Activated B cell treated with CpG ODN at 0.5 μM for 24 hours (primary cell): ENCODE results near the gene CDK5R2. TPM values are rescaled to one million over a fixed set of nuclear protein-coding genes. Genes with fewer than 3 reads are reported as not detected.
A peak's percentile ranks its signal among the peaks of the same experiment; 100 is the strongest.

Experiments
- ATAC-seq: fragments of 200-7000 bp; cut with Tn5 transposase; one replicate; pipeline ENCODE4 v1.10.0; 2021; ENCODE audit warnings: low read depth, mild to moderate bottlenecking, moderate library complexity
- CTCF ChIA-PET: fragments of 350-600 bp; sonication (Branson Sonifier 250); formaldehyde crosslinking; loops from one replicate; lab custom pipeline; 2021; ENCODE audit warnings: antibody characterized with exemption; lab: Charles Lee
- POLR2A ChIA-PET: fragments of 350-600 bp; sonication (Branson Sonifier 250); formaldehyde crosslinking; loops from one replicate; lab custom pipeline; 2021; ENCODE audit warnings: antibody characterized with exemption; lab: Charles Lee
- DNase-seq: peaks from one replicate; pipeline ENCODE4 v3.0.0; 2022
- H3K27ac Mint-ChIP-seq: one replicate; pipeline ENCODE4 v1.8.0; 2020; ENCODE audit warnings: mixed read lengths
- H3K27me3 Mint-ChIP-seq: one replicate; pipeline ENCODE4 v1.8.0; 2021; ENCODE audit warnings: mixed read lengths
- H3K36me3 Mint-ChIP-seq: one replicate; pipeline ENCODE4 v1.8.0; 2021; ENCODE audit warnings: low read depth, mixed read lengths
- H3K4me1 Mint-ChIP-seq: one replicate; pipeline ENCODE4 v1.8.0; 2021; ENCODE audit warnings: mixed read lengths
- H3K4me3 Mint-ChIP-seq: one replicate; pipeline ENCODE4 v1.8.0; 2020; ENCODE audit warnings: mild to moderate bottlenecking, mixed read lengths
- H3K9me3 Mint-ChIP-seq: one replicate; pipeline ENCODE4 v1.8.0; 2020; ENCODE audit warnings: mixed read lengths
- CTCF ChIP-seq: fragments of 200-600 bp; IDR thresholded peaks from one replicate; pipeline ENCODE4 v1.8.0; 2022; ENCODE audit warnings: antibody characterized with exemption, mild to moderate bottlenecking
- intact Hi-C: fragments of 100-400 bp; cut with micrococcal nuclease; formaldehyde crosslinking; loops from one replicate; pipeline ENCODE4 v1.15.1; 2024
- total RNA-seq: library from RNA; stranded (reverse); gene quantifications from 2 replicates; pipeline ENCODE4 v1.2.3, GENCODE V29; 2022

Gene CDK5R2
- total RNA-seq, 1 donor from 2014 or later = not detected

GRCh38 chr2:219001577-219002394 lies 42.3 kb downstream of the CDK5R2 start:
- POLR2A ChIA-PET = no interaction called here
- Mint-ChIP-seq H3K4me3 (peak overlapping the region; percentile 41), H3K9me3 (no peaks in the 10 kb centered on the region), H3K27me3 (peaks cover 62% of the 10 kb centered on the region), H3K4me1 (peaks cover 21% of the 10 kb centered on the region), H3K36me3 (no peaks in the 10 kb centered on the region), H3K27ac (no peak overlapping the region)
- no peak for TF ChIP-seq CTCF
- DNase-seq (no peak), ATAC-seq (peak; percentile 41)
- CTCF ChIA-PET = interaction anchor here (0.8 to 2.6 kb wide), 2 partner anchors 22 to 126 kb away, joined by 3 to 10 read pairs; no protein-coding TSS in a partner anchor
- intact Hi-C loops = loop anchor here (2.0 kb wide), 2 partner anchors 21 to 149 kb away; no protein-coding TSS in a partner anchor

- Mint-ChIP-seq H3K9me3 (no peaks in the 10 kb centered on the region), H3K4me1 (peaks cover 21% of the 10 kb centered on the region), H3K36me3 (no peaks in the 10 kb centered on the region), H3K27me3 (peaks cover 59% of the 10 kb centered on the region), H3K27ac (no peak overlapping the region), H3K4me3 (peak overlapping the region; percentile 75)
- CTCF ChIA-PET = interaction anchor here (0.8 to 2.6 kb wide), 3 partner anchors 22 to 126 kb away, joined by 3 to 10 read pairs (median 3); no protein-coding TSS in a partner anchor
- no peak for DNase-seq
- intact Hi-C loops = loop anchor here (2.0 kb wide), 2 partner anchors 22 to 150 kb away; no protein-coding TSS in a partner anchor
- no peak for TF ChIP-seq CTCF
- POLR2A ChIA-PET = no interaction called here
- ATAC-seq = peak; percentile 23
Observed at GRCh38 chr2:219002395-219003266, 43.2 kb downstream of the CDK5R2 start.

GRCh38 chr2:219003267-219003634 lies 43.8 kb downstream of the CDK5R2 start:
- H3K9me3 Mint-ChIP-seq = no peaks in the 10 kb centered on the region
- no peaks in the 10 kb centered on the region for H3K36me3 Mint-ChIP-seq
- H3K27ac Mint-ChIP-seq = no peak overlapping the region
- ChIA-PET CTCF (interaction anchor here (0.8 to 2.6 kb wide), 2 partner anchors 23 to 27 kb away, joined by 3 to 10 read pairs; no protein-coding TSS in a partner anchor), POLR2A (no interaction called here)
- H3K27me3 Mint-ChIP-seq = peaks cover 56% of the 10 kb centered on the region
- ATAC-seq (peak; percentile 29), DNase-seq (no peak)
- intact Hi-C loops = loop anchor here (2.0 kb wide), 2 partner anchors 22 to 150 kb away; no protein-coding TSS in a partner anchor
- H3K4me1 Mint-ChIP-seq = peaks cover 21% of the 10 kb centered on the region
- no peak for TF ChIP-seq CTCF
- peak overlapping the region; percentile 1 for H3K4me3 Mint-ChIP-seq

- ATAC-seq (no peak), DNase-seq (no peak)
- Mint-ChIP-seq H3K27me3 (peaks cover 55% of the 10 kb centered on the region), H3K36me3 (no peaks in the 10 kb centered on the region), H3K27ac (no peak overlapping the region), H3K4me3 (no peak overlapping the region), H3K4me1 (peaks cover 21% of the 10 kb centered on the region), H3K9me3 (no peaks in the 10 kb centered on the region)
- intact Hi-C loops = loop anchor here (2.0 kb wide), 2 partner anchors 23 to 151 kb away; no protein-coding TSS in a partner anchor
- no peak for TF ChIP-seq CTCF
- ChIA-PET POLR2A (no interaction called here), CTCF (no interaction called here)
Observed at GRCh38 chr2:219003979-219004378, 44.5 kb downstream of the CDK5R2 start.
